NCI-H2171 (cell line): ENCODE measurements around the gene TP73.
A peak's percentile ranks its signal among the peaks of the same experiment; 100 is the strongest.

Source experiments
- DNase-seq: peaks from one replicate; lab custom pipeline; 2025; lab: John Stamatoyannopoulos, UW

TP73 gene

DNA sequence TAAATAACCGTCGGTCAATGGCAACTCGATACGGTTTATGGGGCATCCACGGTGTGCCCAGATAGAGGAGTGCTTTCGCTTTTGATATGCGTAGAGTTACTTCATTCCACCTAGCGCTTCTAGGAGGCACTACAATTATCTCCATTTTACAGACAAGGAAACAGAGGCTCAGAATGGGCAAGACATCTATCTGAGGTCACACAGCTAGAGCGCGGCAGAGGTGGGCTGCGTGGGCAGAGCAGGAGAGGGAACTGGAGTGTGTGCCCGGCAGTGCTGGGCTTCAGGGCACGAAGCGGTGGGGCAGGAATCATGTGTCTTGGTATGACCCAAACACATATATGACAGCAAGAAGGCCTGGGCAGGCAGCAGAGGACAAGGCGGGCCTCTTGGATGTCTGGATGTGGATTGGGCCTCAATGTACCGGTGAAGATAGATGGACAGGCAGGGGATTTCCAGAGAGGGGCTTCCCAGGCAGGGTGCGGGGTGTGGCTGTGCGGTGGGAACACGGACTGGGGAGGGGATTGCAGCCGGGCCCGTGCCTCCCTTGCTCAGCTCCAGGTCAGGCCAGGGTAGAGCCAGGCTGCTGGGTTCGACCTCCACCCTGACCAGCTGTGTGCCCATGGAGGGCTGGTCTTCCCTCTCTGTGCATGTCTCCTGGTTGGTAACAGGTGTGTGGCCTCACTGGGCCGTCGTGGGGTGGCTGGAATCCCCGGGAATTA lies 21.2 kb downstream of the TP73 start:
- no peak for DNase-seq

DNA sequence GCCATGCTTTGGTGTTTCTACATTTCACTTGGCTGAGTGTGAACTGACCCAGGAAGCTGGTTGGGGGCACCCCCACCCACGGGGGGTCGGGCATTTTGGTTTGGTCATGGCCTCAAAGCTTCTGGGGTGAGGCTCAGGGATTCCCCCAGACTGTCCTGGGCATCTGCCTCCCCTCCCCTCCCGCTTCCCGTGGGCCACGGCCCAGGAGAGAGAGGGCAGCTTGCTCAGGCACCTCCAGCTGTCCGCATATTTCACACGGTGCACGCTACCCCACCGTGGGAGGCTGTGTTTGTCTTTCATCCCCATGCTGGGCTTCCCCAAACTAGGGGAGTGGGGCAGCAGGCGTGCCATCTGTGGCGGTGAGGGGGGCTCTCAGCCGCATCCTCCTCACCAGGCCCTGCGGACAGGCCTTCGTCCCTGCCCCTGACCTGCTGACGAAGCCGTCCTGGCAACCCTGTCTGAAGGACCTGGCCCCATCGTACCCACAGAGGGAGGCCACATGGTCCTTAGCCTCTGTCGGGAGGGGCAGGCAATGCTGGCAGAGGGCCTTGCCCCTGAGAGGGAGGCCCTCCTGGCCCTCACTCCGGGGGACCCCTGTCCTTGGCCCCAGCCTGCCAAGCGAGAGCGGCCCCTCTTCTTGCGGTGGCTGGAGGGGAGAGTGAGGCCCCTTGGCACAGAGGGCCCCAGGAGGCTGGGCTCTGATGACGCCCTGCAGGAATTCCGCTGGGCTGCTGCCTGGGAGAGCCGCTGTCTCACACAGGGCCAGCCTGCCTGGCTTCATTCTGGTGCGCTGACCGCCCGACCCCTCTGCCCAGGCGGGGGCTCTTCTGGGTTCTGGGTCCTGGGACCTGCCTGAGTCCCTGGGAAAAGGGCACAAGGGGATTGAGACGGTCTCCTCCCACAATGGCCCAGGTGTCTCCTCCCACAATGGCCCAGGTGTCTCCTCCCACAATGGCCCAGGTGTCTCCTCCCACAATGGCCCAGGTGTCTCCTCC lies 22.1 kb downstream of the TP73 start:
- DNase-seq, result peak; percentile 42

DNA sequence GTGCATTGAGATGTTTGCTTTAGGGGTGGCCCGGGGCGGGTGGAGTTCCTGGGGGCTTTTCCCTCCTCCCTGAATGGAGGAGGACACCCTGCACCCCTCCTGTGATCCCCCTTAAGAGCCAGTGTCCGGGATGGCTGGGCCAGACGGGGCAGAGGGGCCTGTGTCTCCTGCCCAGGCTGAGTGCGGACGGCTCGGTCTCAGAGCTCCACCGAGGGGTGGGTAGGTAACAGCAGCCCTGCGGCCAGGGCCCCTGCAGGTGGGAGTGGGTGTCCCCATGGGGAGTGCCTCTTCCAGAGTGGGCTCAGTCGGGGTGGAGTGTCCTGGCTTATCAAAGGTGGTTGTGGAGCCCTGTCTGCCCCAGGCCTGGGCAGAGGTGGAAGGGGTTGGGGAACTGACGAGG lies 23.1 kb downstream of the TP73 start:
- no peak for DNase-seq

GRCh38 chr1:3676581-3677470 lies 24.5 kb downstream of the TP73 start:
- no peak for DNase-seq

DNA sequence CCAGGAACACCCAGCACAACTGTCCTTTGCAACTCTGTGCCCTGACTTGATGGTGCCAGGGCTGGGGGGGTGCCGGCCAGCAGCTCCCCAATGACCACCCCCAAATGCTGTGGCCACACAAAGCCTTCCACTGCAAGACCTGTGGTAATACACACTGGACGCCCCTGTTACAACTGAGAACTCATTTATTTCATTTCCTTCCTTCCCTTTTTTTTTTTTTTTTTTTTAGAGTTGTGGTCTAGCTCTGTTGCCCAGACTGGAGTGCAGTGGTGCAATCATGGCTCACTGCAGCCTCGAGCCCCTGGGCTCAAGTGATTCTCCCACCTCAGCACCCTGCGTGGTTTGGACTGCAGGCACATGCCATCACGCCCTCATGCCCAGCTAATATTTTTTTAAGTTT lies 25.2 kb downstream of the TP73 start:
- no peak for DNase-seq

GRCh38 chr1:3678361-3679097 lies 26.2 kb downstream of the TP73 start:
- DNase-seq, result no peak

- DNase-seq, result no peak
Observed at GRCh38 chr1:3679098-3679555, 26.8 kb downstream of the TP73 start.

DNA sequence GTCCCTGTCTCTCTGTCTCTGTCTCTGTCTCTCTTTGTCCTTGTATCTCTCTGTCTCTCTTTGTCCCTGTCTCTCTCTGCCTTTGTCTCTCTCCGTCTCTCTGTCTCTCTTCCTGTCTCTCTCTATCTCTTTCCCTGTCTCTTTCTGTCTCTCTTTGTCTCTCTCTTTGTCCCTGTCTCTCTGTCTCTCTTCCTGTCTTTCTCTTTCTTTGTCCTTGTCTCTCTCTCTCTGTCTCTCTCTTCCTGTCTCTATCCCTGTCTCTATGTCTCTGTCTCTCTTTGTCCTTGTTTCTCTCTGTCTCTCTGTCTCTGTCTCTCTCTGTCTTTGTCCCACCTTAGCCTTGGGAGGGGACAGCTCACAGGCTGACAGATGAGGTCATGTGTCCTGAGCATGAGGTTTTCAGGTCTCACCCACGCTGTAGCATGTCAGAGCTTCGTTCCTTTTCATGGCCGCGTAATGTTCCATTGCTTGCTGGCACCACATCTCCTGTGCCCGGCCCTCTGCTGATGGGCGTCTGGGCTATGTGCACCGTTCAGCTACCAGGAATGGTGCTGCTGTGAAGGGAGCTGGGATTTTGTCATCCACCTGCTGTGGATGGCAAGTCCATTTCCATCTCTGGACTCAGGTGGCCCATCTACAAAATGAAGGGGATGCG lies 27.6 kb downstream of the TP73 start:
- no peak for DNase-seq

DNA sequence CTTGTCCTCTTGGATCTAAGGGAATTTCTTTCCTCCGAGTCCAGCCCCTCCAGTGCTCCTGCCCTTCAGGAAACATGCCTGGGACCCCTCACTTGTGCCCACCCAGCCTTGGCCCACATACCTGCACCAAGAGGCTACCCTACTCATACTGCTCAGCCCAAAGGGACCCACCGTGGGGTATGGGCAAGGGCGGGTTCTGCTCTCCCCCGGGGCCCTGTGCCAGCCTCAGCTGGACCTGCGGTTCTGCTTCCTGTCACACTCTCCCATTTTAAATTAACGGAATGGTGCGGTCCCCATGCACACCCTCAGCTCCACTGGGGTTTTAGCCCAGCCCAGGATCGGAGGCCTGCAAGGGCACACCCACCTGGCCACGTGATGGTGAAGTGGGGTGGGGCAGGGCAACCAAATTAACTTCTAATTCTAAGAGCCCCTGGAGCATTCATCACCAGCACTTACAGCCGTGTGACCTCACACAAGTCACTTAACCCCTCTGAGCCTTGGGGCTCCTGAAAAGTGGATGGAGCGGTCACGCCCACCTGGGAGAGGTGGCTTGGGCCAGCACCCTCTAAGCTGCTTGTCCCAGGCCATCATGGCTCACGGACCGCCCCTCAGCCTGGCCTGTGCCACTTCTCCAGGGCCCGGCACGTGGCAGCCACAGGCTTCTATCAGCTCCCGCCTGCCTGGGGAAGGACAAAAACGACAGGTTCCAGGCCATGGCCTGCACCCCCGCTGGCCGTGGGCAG lies 28.3 kb downstream of the TP73 start:
- DNase-seq, result no peak

DNA sequence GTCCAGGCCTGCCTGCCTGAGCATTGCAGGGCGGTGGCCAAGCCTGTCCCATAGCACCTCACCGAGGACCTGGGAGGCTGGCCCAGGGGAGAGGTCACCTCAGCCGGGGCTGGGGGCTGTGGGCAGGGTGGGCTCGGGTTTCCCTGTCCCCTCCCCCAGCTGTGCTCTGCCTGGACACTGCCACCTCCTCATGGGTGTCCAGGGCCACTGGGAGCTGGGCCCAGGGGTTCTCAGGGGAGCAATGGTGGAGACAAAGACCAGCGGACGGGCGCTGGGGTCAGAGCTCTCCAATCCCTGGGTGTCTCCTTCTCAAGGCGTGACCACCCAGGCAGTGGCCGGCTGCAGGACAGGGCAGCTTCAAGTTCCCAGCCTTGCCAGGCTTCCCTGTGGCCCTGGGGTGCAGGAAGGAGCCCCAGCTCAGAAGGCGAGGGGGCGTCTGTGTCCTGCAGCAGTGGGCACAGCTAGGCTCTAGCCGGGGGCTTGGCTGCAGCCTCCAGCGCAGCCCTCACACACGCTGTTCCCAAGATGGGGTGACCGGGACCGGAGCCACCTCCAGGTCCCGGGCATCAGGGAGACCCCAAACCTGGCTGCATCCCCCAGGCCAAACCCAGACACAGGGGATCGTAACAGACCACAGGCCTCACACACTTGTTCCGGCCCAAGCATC lies 29.0 kb downstream of the TP73 start:
- DNase-seq, result no peak

DNA sequence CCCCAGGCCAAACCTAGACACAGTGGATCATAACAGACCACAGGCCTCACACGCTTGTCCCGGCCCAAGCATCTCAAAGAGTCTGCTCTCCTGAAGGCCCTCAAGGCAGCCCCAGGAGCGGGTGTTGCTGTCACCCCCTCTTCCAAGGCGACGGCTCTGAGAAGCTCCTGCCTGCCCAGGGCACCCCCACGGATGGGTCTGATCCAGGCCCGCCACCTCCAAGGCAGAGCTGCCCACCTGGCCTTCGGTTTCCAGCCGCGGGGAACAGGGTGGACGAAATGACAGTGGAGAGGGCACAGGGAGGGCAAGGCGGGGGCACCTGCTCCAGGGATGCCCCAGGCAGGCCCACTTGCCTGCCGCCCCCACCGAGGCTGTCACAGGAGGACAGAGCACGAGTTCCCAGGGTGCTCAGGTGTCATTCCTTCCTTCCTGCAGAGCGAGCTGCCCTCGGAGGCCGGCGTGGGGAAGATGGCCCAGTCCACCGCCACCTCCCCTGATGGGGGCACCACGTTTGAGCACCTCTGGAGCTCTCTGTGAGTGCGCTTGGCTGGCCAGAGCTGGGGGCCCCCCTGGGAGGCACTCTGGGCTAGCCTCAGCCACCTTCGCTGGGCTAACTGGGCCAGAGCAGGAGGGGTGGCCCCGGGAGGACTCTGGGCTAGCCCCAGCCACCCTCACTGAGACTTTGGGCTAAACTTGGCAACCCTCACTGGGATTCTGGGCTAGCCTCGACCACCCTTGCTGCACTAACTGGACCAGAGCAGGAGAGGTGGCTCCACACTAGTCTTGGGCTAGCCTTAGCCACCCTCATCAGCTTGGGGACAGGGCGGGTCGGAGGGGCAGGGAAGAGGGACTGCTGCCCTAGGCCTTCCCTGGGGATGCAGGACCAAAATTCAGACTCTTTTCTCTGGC lies 29.8 kb downstream of the TP73 start:
- no peak for DNase-seq

DNA sequence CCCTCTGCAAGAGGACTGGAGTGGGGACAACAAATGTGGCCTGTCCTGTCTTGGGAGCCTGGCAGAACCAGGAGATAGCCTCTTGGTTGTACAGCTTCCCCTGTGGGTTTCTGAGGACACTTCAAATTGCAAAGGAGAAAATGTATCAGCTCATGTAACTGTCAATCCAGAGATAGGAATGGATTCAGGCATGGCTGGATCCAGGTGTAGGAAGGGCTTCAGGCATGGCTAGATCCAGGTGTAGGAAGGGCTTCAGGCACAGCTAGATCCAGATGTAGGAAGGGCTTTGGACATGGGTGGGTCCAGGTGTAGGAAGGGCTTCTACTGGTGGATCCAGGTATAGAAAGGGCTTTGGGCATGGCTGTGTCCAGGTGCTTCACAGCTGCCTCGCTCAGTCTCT lies 30.9 kb downstream of the TP73 start:
- DNase-seq, result no peak

- no peak for DNase-seq
Observed at GRCh38 chr1:3683992-3684391, 31.7 kb downstream of the TP73 start.

GRCh38 chr1:3685222-3685621 lies 32.9 kb downstream of the TP73 start:
- DNase-seq, result no peak

- peak; percentile 37 for DNase-seq
Observed at GRCh38 chr1:3685906-3686305, 33.6 kb downstream of the TP73 start.

- peak; percentile 80 for DNase-seq
Observed at GRCh38 chr1:3687504-3687903, 35.2 kb downstream of the TP73 start.

GRCh38 chr1:3688356-3689137 lies 36.2 kb downstream of the TP73 start:
- no peak for DNase-seq
